ENCODE results near the gene SMURF1.
A peak's percentile ranks its signal among the peaks of the same experiment; 100 is the strongest.

The SMURF1 gene

GRCh38 chr7:99092064-99092720 is 51.7 kb downstream of the SMURF1 start:
- TF ChIP-seq, protein P1, sequence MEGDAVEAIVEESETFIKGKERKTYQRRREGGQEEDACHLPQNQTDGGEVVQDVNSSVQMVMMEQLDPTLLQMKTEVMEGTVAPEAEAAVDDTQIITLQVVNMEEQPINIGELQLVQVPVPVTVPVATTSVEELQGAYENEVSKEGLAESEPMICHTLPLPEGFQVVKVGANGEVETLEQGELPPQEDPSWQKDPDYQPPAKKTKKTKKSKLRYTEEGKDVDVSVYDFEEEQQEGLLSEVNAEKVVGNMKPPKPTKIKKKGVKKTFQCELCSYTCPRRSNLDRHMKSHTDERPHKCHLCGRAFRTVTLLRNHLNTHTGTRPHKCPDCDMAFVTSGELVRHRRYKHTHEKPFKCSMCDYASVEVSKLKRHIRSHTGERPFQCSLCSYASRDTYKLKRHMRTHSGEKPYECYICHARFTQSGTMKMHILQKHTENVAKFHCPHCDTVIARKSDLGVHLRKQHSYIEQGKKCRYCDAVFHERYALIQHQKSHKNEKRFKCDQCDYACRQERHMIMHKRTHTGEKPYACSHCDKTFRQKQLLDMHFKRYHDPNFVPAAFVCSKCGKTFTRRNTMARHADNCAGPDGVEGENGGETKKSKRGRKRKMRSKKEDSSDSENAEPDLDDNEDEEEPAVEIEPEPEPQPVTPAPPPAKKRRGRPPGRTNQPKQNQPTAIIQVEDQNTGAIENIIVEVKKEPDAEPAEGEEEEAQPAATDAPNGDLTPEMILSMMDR (IDR thresholded peaks at IDR 0.05; ENCODE audit: insufficient read depth, low read depth, low read length, missing control alignments): no peak
- DNase-seq (ENCODE audit: low read depth): peak; percentile 21
- no peak overlapping the region for H3K4me3 ChIP-seq (ENCODE audit: low read length)

GRCh38 chr7:99090771-99091542 is 53.0 kb downstream of the SMURF1 start:
- H3K4me3 ChIP-seq (ENCODE audit: low read length): no peak overlapping the region
- DNase-seq (ENCODE audit: low read depth): peak; percentile 55
- TF ChIP-seq, protein P1 (IDR thresholded peaks at IDR 0.05; ENCODE audit: insufficient read depth, low read depth, low read length, missing control alignments): no peak

DNA sequence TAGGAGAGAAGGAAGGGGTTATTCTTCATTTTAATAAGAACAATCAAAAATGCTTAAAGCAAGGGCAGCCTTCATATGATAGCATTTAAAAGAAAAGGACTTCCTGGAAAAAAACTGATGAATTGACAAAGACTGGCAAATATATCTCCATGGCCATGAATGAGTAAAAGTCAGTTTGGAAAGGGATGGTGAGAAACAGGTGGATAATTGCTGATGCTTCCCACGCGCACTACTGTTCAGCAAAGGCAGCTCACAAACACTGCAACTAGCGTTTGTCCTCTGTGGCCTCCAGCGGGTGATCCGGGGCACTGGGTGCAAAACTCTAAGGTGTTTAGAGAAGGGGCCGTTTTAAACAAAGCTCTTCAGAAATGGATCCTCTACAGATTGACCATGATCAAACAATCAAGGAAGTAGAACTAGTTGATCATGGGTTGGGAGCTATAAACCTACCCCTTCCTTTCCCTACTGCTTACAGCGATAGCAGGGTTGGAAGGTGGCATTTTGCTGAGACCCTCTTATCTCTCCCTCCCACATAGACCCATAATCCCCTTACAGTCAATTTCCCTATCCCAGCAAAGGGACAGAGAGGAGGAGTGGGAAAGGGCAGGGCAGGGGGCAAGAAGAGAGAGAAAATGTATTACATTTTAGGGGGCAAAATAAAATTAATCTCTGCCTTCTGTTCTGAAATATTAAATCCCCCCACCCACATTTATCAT is 53.8 kb downstream of the SMURF1 start:
- no peak overlapping the region for H3K4me3 ChIP-seq (ENCODE audit: low read length)
- TF ChIP-seq, protein P1 (IDR thresholded peaks at IDR 0.05; ENCODE audit: insufficient read depth, low read depth, low read length, missing control alignments): no peak
- no peak for DNase-seq (ENCODE audit: low read depth)

- DNase-seq (ENCODE audit: low read depth): no peak
- TF ChIP-seq, protein P1 (IDR thresholded peaks at IDR 0.05; ENCODE audit: insufficient read depth, low read depth, low read length, missing control alignments): no peak
- no peak overlapping the region for H3K4me3 ChIP-seq (ENCODE audit: low read length)
Measured at GRCh38 chr7:99086944-99087343, 57.0 kb downstream of the SMURF1 start.

DNA sequence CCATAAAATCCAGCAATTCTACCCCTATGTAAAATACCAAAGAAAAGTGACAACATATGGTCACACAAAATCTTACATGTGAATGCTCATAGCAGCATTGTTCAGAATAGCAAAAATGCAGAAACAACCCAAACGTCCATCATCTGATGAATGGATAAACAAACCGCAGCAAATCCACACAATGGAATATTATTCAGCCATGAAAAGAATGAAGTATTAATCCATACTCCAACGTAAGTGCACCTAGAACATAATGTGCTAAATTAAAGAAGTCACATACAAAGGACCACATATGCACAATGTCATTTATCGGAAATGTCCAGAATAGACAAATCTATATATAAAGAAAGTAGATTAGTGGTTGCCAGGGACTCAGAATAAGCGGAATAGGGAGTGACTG is 57.4 kb downstream of the SMURF1 start:
- no peak for DNase-seq (ENCODE audit: low read depth)
- TF ChIP-seq, protein P1 (IDR thresholded peaks at IDR 0.05; ENCODE audit: insufficient read depth, low read depth, low read length, missing control alignments): no peak
- no peak overlapping the region for H3K4me3 ChIP-seq (ENCODE audit: low read length)

- no peak for DNase-seq (ENCODE audit: low read depth)
- TF ChIP-seq, protein P1 (IDR thresholded peaks at IDR 0.05; ENCODE audit: insufficient read depth, low read depth, low read length, missing control alignments): no peak
- no peak overlapping the region for H3K4me3 ChIP-seq (ENCODE audit: low read length)
Measured at GRCh38 chr7:99083733-99084132, 60.2 kb downstream of the SMURF1 start.

Data from epithelial cell of esophagus (primary cell).